Measurements from ENCODE around the gene OR6X1.

The OR6X1 gene

GRCh38 chr11:123799438-123799837 lies 45.1 kb upstream of the OR6X1 start:
- no peak overlapping the region for H3K9ac ChIP-seq (ENCODE audit: low read length)
- no peaks in the 10 kb centered on the region for H4K20me1 ChIP-seq (ENCODE audit: insufficient read depth, low read length)
- no peaks in the 10 kb centered on the region for H3K4me1 ChIP-seq (ENCODE audit: insufficient read depth, low read length, severe bottlenecking)
- H3K9me2 ChIP-seq (ENCODE audit: low read depth, low read length), result no peaks in the 10 kb centered on the region
- no peaks in the 10 kb centered on the region for H3K9me3 ChIP-seq (ENCODE audit: low read length)
- H2AFZ ChIP-seq (ENCODE audit: low read length), result no peak overlapping the region
- H3K4me2 ChIP-seq (ENCODE audit: low read length), result no peak overlapping the region
- H3K27me3 ChIP-seq (ENCODE audit: insufficient read depth, low read length), result no peaks in the 10 kb centered on the region
- no peak overlapping the region for H3K4me3 ChIP-seq (ENCODE audit: low read depth, low read length, poor library complexity, severe bottlenecking)
- no peak overlapping the region for H3K27ac ChIP-seq (ENCODE audit: low read depth, low read length, poor library complexity, severe bottlenecking)
- H3K79me2 ChIP-seq (ENCODE audit: insufficient read depth, low read length), result no peaks in the 10 kb centered on the region
- no peak for TF ChIP-seq EZH2 (IDR thresholded peaks at IDR 0.05; ENCODE audit: borderline replicate concordance, low read length)
- no peak for TF ChIP-seq CTCF (IDR thresholded peaks at IDR 0.05; ENCODE audit: low read length)
- H3K36me3 ChIP-seq (ENCODE audit: insufficient read depth, low read length), result no peaks in the 10 kb centered on the region
- no peaks in the 10 kb centered on the region for H3F3A ChIP-seq (ENCODE audit: insufficient read depth, low read length)

GRCh38 chr11:123798513-123799252 lies 44.4 kb upstream of the OR6X1 start:
- H3K9me3 ChIP-seq (ENCODE audit: low read length), result no peaks in the 10 kb centered on the region
- no peaks in the 10 kb centered on the region for H3K79me2 ChIP-seq (ENCODE audit: insufficient read depth, low read length)
- H3K4me1 ChIP-seq (ENCODE audit: insufficient read depth, low read length, severe bottlenecking), result no peaks in the 10 kb centered on the region
- no peaks in the 10 kb centered on the region for H3K9me2 ChIP-seq (ENCODE audit: low read depth, low read length)
- no peak overlapping the region for H2AFZ ChIP-seq (ENCODE audit: low read length)
- no peaks in the 10 kb centered on the region for H4K20me1 ChIP-seq (ENCODE audit: insufficient read depth, low read length)
- H3K4me3 ChIP-seq (ENCODE audit: low read depth, low read length, poor library complexity, severe bottlenecking), result no peak overlapping the region
- no peaks in the 10 kb centered on the region for H3F3A ChIP-seq (ENCODE audit: insufficient read depth, low read length)
- H3K36me3 ChIP-seq (ENCODE audit: insufficient read depth, low read length), result no peaks in the 10 kb centered on the region
- no peak overlapping the region for H3K9ac ChIP-seq (ENCODE audit: low read length)
- TF ChIP-seq EZH2 (IDR thresholded peaks at IDR 0.05; ENCODE audit: borderline replicate concordance, low read length) (no peak), CTCF (IDR thresholded peaks at IDR 0.05; ENCODE audit: low read length) (no peak)
- H3K27ac ChIP-seq (ENCODE audit: low read depth, low read length, poor library complexity, severe bottlenecking), result no peak overlapping the region
- no peak overlapping the region for H3K4me2 ChIP-seq (ENCODE audit: low read length)
- no peaks in the 10 kb centered on the region for H3K27me3 ChIP-seq (ENCODE audit: insufficient read depth, low read length)

- H2AFZ ChIP-seq (ENCODE audit: low read length), result no peak overlapping the region
- no peaks in the 10 kb centered on the region for H3K36me3 ChIP-seq (ENCODE audit: insufficient read depth, low read length)
- no peak overlapping the region for H3K9ac ChIP-seq (ENCODE audit: low read length)
- H3K4me2 ChIP-seq (ENCODE audit: low read length), result no peak overlapping the region
- no peaks in the 10 kb centered on the region for H3K9me3 ChIP-seq (ENCODE audit: low read length)
- H4K20me1 ChIP-seq (ENCODE audit: insufficient read depth, low read length), result no peaks in the 10 kb centered on the region
- H3K4me1 ChIP-seq (ENCODE audit: insufficient read depth, low read length, severe bottlenecking), result no peaks in the 10 kb centered on the region
- H3F3A ChIP-seq (ENCODE audit: insufficient read depth, low read length), result no peaks in the 10 kb centered on the region
- no peak overlapping the region for H3K27ac ChIP-seq (ENCODE audit: low read depth, low read length, poor library complexity, severe bottlenecking)
- no peaks in the 10 kb centered on the region for H3K9me2 ChIP-seq (ENCODE audit: low read depth, low read length)
- no peak overlapping the region for H3K4me3 ChIP-seq (ENCODE audit: low read depth, low read length, poor library complexity, severe bottlenecking)
- TF ChIP-seq EZH2 (IDR thresholded peaks at IDR 0.05; ENCODE audit: borderline replicate concordance, low read length) (no peak), CTCF (IDR thresholded peaks at IDR 0.05; ENCODE audit: low read length) (no peak)
- no peaks in the 10 kb centered on the region for H3K79me2 ChIP-seq (ENCODE audit: insufficient read depth, low read length)
- no peaks in the 10 kb centered on the region for H3K27me3 ChIP-seq (ENCODE audit: insufficient read depth, low read length)
These were observed 43.8 kb upstream of the OR6X1 start for GRCh38 chr11:123798079-123798478.

All from OCI-LY1 (cell line).